HG02840 (cell line): ENCODE data around the gene CNTN1.

Source experiments
- ATAC-seq: cut with Tn5 transposase; IDR thresholded peaks from one replicate; pipeline ENCODE4 v1.9.1; 2021; ENCODE audit warnings: mild to moderate bottlenecking, moderate library complexity, moderate number of reproducible peaks; ENCODE audit not compliant: unreplicated experiment, low FRiP score

Gene CNTN1

GRCh38 chr12:40762072-40762471, 69.8 kb downstream of the CNTN1 start:
- no peak for ATAC-seq

- no peak for ATAC-seq
Measured at GRCh38 chr12:40768125-40768864, 76.1 kb downstream of the CNTN1 start.

- no peak for ATAC-seq
Measured at GRCh38 chr12:40769846-40770245, 77.6 kb downstream of the CNTN1 start.

GRCh38 chr12:40770781-40771180, 78.5 kb downstream of the CNTN1 start:
- no peak for ATAC-seq

- no peak for ATAC-seq
Measured at GRCh38 chr12:40775661-40776060, 83.4 kb downstream of the CNTN1 start.

GRCh38 chr12:40784102-40784501, 91.9 kb downstream of the CNTN1 start:
- ATAC-seq = no peak

- ATAC-seq = no peak
Measured at GRCh38 chr12:40788276-40788675, 96.0 kb downstream of the CNTN1 start.

- ATAC-seq = no peak
Measured at GRCh38 chr12:40792792-40793386, 100.7 kb downstream of the CNTN1 start.

GRCh38 chr12:40793471-40793870, 101.2 kb downstream of the CNTN1 start:
- no peak for ATAC-seq

- ATAC-seq = no peak
Measured at GRCh38 chr12:40794087-40794486, 101.8 kb downstream of the CNTN1 start.

- no peak for ATAC-seq
Measured at GRCh38 chr12:40801082-40801481, 108.8 kb downstream of the CNTN1 start.

- ATAC-seq = no peak
Measured at GRCh38 chr12:40801861-40802260, 109.6 kb downstream of the CNTN1 start.

GRCh38 chr12:40802656-40803055, 110.4 kb downstream of the CNTN1 start:
- ATAC-seq = no peak

GRCh38 chr12:40819436-40820108, 127.3 kb downstream of the CNTN1 start:
- no peak for ATAC-seq

GRCh38 chr12:40820794-40821484, 128.7 kb downstream of the CNTN1 start:
- ATAC-seq = no peak

- no peak for ATAC-seq
Measured at GRCh38 chr12:40825156-40825555, 132.9 kb downstream of the CNTN1 start.

GRCh38 chr12:40827683-40828592, 135.7 kb downstream of the CNTN1 start:
- no peak for ATAC-seq

- ATAC-seq = no peak
Measured at GRCh38 chr12:40828593-40828990, 136.4 kb downstream of the CNTN1 start.

GRCh38 chr12:40829738-40830144, 137.5 kb downstream of the CNTN1 start:
- no peak for ATAC-seq

GRCh38 chr12:40831916-40832315, 139.7 kb downstream of the CNTN1 start:
- no peak for ATAC-seq
